ENCODE results near the gene TUFT1. TPM values are rescaled to one million over a fixed set of nuclear protein-coding genes. Genes with fewer than 3 reads are reported as not detected.

TUFT1 gene
- total RNA-seq, 2 donors from 2014 or later, result 15.2 to 29.0 TPM

GRCh38 chr1:151568626-151569088 is 28.5 kb downstream of the TUFT1 start:
- intact Hi-C loops (cut with DNase I), result no loop called here
- no peak for TF ChIP-seq CTCF (IDR thresholded peaks at IDR 0.05)
- no peak for TF ChIP-seq POLR2A (IDR thresholded peaks at IDR 0.05)
- TF ChIP-seq POLR2AphosphoS5 (IDR thresholded peaks at IDR 0.05), result no peak
- no peaks in the 10 kb centered on the region for H3K4me1 ChIP-seq (replicated peaks)
- 73% methylated on average over 3 of the region's 3 CpGs for whole genome bisulfite sequencing
- no peaks in the 10 kb centered on the region for H3K9me3 ChIP-seq
- no peak overlapping the region for H3K27ac ChIP-seq
- DNase-seq (ENCODE audit: low spot score), result no peak
- H3K4me3 ChIP-seq, result no peak overlapping the region
- H3K27me3 ChIP-seq (replicated peaks; ENCODE audit: insufficient read depth), result no peaks in the 10 kb centered on the region
- H3K36me3 ChIP-seq, result peaks cover 0 to 1% of the 10 kb centered on the region in 2 donors

GRCh38 chr1:151570819-151571218 is 30.7 kb downstream of the TUFT1 start:
- TF ChIP-seq CTCF (IDR thresholded peaks at IDR 0.05) (no peak), POLR2AphosphoS5 (IDR thresholded peaks at IDR 0.05) (no peak), POLR2A (IDR thresholded peaks at IDR 0.05) (no peak)
- 73% methylated on average over 1 of the region's 1 CpG for WGBS
- Histone ChIP-seq H3K4me3 (no peak overlapping the region), H3K9me3 (no peaks in the 10 kb centered on the region), H3K27ac (no peak overlapping the region), H3K36me3 (peaks cover 0 to 4% of the 10 kb centered on the region in 2 donors), H3K4me1 (replicated peaks) (no peaks in the 10 kb centered on the region), H3K27me3 (replicated peaks; ENCODE audit: insufficient read depth) (no peaks in the 10 kb centered on the region)
- intact Hi-C loops (cut with DNase I), result no loop called here
- DNase-seq (ENCODE audit: low spot score), result no peak

- Histone ChIP-seq H3K4me3 (no peak overlapping the region), H3K27ac (no peak overlapping the region), H3K4me1 (replicated peaks) (no peaks in the 10 kb centered on the region), H3K36me3 (peaks cover 0 to 4% of the 10 kb centered on the region in 2 donors), H3K9me3 (no peaks in the 10 kb centered on the region), H3K27me3 (replicated peaks; ENCODE audit: insufficient read depth) (no peaks in the 10 kb centered on the region)
- 84% methylated on average over 12 of the region's 12 CpGs for WGBS
- intact Hi-C loops (cut with DNase I), result no loop called here
- DNase-seq (ENCODE audit: low spot score), result no peak
- TF ChIP-seq POLR2A (IDR thresholded peaks at IDR 0.05) (no peak), CTCF (IDR thresholded peaks at IDR 0.05) (no peak), POLR2AphosphoS5 (IDR thresholded peaks at IDR 0.05) (no peak)
Observed at GRCh38 chr1:151574575-151575529, 34.7 kb downstream of the TUFT1 start.

- H3K9me3 ChIP-seq, result no peaks in the 10 kb centered on the region
- no peaks in the 10 kb centered on the region for H3K27me3 ChIP-seq (replicated peaks; ENCODE audit: insufficient read depth)
- intact Hi-C loops (cut with DNase I), result no loop called here
- H3K4me1 ChIP-seq (replicated peaks), result no peaks in the 10 kb centered on the region
- TF ChIP-seq POLR2AphosphoS5 (IDR thresholded peaks at IDR 0.05), result no peak
- no peak for TF ChIP-seq CTCF (IDR thresholded peaks at IDR 0.05)
- no peak for TF ChIP-seq POLR2A (IDR thresholded peaks at IDR 0.05)
- H3K4me3 ChIP-seq, result no peak overlapping the region
- 89% methylated on average over 2 of the region's 2 CpGs for whole genome bisulfite sequencing
- no peak for DNase-seq (ENCODE audit: low spot score)
- H3K36me3 ChIP-seq, result peaks cover 0 to 4% of the 10 kb centered on the region in 2 donors
- H3K27ac ChIP-seq, result no peak overlapping the region
Observed at GRCh38 chr1:151577173-151577572, 37.1 kb downstream of the TUFT1 start.
